HFF-Myc (cell line): ENCODE results near the gene SSC5D.

Experiments
- DNase-seq: peaks from one replicate; pipeline ENCODE4 v3.0.0-alpha.2; 2011; ENCODE audit warnings: low read depth; ENCODE audit errors: extremely low read depth
- H3K4me3 ChIP-seq: replicated peaks from 2 replicates; pipeline ENCODE4 v1.5.1; 2011; ENCODE audit warnings: low read depth, mild to moderate bottlenecking, control low read depth, low read length
- CTCF ChIP-seq: IDR thresholded peaks from 2 replicates; pipeline ENCODE4 v1.5.1; 2012; ENCODE audit warnings: mild to moderate bottlenecking, low read depth, low read length, control low read depth; ENCODE audit errors: missing control alignments

The SSC5D gene

GRCh38 chr19:55516878-55517620 lies 28.8 kb downstream of the SSC5D start:
- peak; percentile 58 for DNase-seq
- peak overlapping the region; percentile 24 for H3K4me3 ChIP-seq
- TF ChIP-seq CTCF = peak; percentile 88

- no peak for TF ChIP-seq CTCF
- DNase-seq = peak; percentile 45
- H3K4me3 ChIP-seq = no peak overlapping the region
These were observed 31.4 kb downstream of the SSC5D start for GRCh38 chr19:55519451-55520311.

- H3K4me3 ChIP-seq = no peak overlapping the region
- DNase-seq = no peak
- TF ChIP-seq CTCF = no peak
These were observed 32.6 kb downstream of the SSC5D start for GRCh38 chr19:55520691-55521292.

GRCh38 chr19:55525289-55526101 lies 37.3 kb downstream of the SSC5D start:
- H3K4me3 ChIP-seq = no peak overlapping the region

GRCh38 chr19:55526216-55527196 lies 38.3 kb downstream of the SSC5D start:
- H3K4me3 ChIP-seq = no peak overlapping the region
- no peak for TF ChIP-seq CTCF
- DNase-seq = no peak

More at GRCh38 chr19:55525289-55526101, 37.3 kb downstream of the SSC5D start:
- TF ChIP-seq CTCF = no peak
- DNase-seq = no peak
